Vagina (tissue), 2 donors: ENCODE data around the gene TIMM29. TPM values are rescaled to one million over a fixed set of nuclear protein-coding genes. Genes with fewer than 3 reads are reported as not detected.

ENCODE experiments used
- DNase-seq, 2 donors: peaks; one replicate each; pipeline ENCODE4 v3.0.0-alpha.2; 2017; ENCODE audit errors: extremely low spot score in 2 of 2
- H3K27ac ChIP-seq: fragments of 200-600 bp; sonication (generic); one replicate; pipeline ENCODE4 v1.5.1; 2019
- H3K27me3 ChIP-seq: fragments of 200-600 bp; sonication (generic); one replicate; pipeline ENCODE4 v1.5.1; 2019
- H3K36me3 ChIP-seq, 2 donors: fragments of 200-600 bp; sonication (generic); one replicate each; pipeline ENCODE4 v1.5.1; 2017 to 2019
- H3K4me1 ChIP-seq: fragments of 200-600 bp; sonication (generic); one replicate; pipeline ENCODE4 v1.5.1; 2019
- H3K4me3 ChIP-seq, 2 donors: fragments of 200-600 bp; sonication (generic); 1 replicate in 1 of 2; 2 replicates in 1 of 2; pipeline ENCODE4 v1.5.1; 2016 to 2019
- H3K9me3 ChIP-seq: fragments of 200-600 bp; sonication (generic); one replicate; pipeline ENCODE4 v1.5.1; 2019
- POLR2A ChIP-seq, 2 donors: fragments of 450-650 bp; IDR thresholded peaks; one replicate each; pipeline ENCODE4 v1.6.1; 2017; ENCODE audit warnings: antibody characterized with exemption in 2 of 2, mild to moderate bottlenecking in 2 of 2, moderate library complexity in 2 of 2
- POLR2AphosphoS5 ChIP-seq, 2 donors: sonication (generic); formaldehyde crosslinking; IDR thresholded peaks; one replicate each; pipeline ENCODE4 v1.9.0; 2017; ENCODE audit warnings: antibody characterized with exemption in 2 of 2, mild to moderate bottlenecking in 2 of 2, low read depth in 1 of 2; ENCODE audit not compliant: insufficient read depth in 1 of 2
- intact Hi-C: fragments of 100-400 bp; cut with DNase I; formaldehyde crosslinking; loops from one replicate; pipeline ENCODE4 v1.15.1; 2023
- total RNA-seq: library from RNA; depleted of rRNA; stranded (reverse); fragments of >200 nt; gene quantifications from one replicate; pipeline ENCODE4 v1.2.3, GENCODE V29; 2016
- TF ChIP-seq, protein P1 (sequence below), 3 experiments: fragments of 450-650 bp in 2 of 3; fragments of 200-600 bp in 1 of 3; sonication (generic) in 1 of 3; IDR thresholded peaks; one replicate each; pipeline ENCODE4 v1.5.1; 2017 to 2019; ENCODE audit warnings: antibody characterized with exemption in 3 of 3, mild to moderate bottlenecking in 2 of 3, moderate library complexity in 2 of 3

Gene TIMM29
- total RNA-seq, 1 donor from 2014 or later: 21.9 TPM

DNA sequence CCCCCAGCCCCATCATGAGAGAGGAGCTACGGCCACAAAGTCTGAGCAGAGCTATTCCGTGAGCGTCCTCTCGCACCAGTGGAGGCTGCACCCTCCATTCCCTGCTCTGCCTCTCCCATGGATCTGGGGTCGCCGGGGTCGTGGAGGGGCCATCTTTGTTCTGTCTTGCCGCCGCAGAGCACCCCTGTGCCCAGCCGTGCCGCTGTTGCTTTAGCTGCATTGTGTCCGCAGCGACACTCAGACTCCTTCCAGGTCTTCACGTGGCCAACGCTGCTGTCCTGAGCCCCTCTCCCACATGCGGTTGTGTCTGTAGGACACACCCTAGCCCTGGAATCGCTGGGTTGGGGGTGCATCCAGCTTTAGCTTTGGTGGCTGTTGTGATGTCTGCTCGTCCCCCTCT is 16.0 kb upstream of the TIMM29 start:
- intact Hi-C loops: no loop called here
- H3K4me3 ChIP-seq: no peak overlapping the region
- no peak for DNase-seq
- no peak overlapping the region for H3K27ac ChIP-seq
- H3K36me3 ChIP-seq: peaks cover 0 to 69% of the 10 kb centered on the region in 2 donors
- H3K4me1 ChIP-seq: peaks cover 19% of the 10 kb centered on the region
- H3K9me3 ChIP-seq: no peaks in the 10 kb centered on the region
- no peaks in the 10 kb centered on the region for H3K27me3 ChIP-seq
- TF ChIP-seq, protein P1, sequence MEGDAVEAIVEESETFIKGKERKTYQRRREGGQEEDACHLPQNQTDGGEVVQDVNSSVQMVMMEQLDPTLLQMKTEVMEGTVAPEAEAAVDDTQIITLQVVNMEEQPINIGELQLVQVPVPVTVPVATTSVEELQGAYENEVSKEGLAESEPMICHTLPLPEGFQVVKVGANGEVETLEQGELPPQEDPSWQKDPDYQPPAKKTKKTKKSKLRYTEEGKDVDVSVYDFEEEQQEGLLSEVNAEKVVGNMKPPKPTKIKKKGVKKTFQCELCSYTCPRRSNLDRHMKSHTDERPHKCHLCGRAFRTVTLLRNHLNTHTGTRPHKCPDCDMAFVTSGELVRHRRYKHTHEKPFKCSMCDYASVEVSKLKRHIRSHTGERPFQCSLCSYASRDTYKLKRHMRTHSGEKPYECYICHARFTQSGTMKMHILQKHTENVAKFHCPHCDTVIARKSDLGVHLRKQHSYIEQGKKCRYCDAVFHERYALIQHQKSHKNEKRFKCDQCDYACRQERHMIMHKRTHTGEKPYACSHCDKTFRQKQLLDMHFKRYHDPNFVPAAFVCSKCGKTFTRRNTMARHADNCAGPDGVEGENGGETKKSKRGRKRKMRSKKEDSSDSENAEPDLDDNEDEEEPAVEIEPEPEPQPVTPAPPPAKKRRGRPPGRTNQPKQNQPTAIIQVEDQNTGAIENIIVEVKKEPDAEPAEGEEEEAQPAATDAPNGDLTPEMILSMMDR (IDR thresholded peaks at IDR 0.05): no peak
- TF ChIP-seq POLR2A (IDR thresholded peaks at IDR 0.05) (no peak), POLR2AphosphoS5 (IDR thresholded peaks at IDR 0.05; ENCODE audit: insufficient read depth in 1 of 2, low read depth in 1 of 2) (no peak)

DNA sequence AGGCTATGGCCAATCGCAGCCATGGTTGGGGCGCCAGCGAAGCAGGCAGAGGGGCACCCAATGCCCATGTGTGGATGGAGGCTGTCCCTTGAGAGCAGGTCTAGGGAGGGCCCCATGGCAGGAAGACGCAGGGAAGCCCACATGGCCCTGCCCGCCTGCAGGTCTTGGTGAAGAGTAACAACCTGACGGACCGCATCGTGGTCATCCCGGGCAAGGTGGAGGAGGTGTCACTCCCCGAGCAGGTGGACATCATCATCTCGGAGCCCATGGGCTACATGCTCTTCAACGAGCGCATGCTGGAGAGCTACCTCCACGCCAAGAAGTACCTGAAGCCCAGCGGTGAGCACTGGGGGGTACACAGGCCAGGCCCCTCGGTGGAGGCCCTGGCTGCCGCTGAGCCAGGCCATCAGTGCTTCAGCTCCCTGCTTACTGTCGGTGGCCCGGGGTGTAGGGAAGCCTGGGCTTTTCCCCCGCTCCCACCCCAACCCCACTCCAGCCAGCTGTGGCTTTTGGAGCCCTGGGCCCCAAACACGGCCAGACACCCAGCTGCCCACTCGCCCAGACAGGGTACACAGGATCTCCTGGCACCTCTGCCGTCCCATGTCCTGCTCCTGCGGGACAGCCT is 14.8 kb upstream of the TIMM29 start:
- Histone ChIP-seq H3K36me3 (peaks cover 0 to 63% of the 10 kb centered on the region in 2 donors), H3K9me3 (no peaks in the 10 kb centered on the region), H3K27me3 (no peaks in the 10 kb centered on the region), H3K4me3 (no peak overlapping the region), H3K4me1 (peaks cover 19% of the 10 kb centered on the region), H3K27ac (no peak overlapping the region)
- TF ChIP-seq POLR2AphosphoS5 (IDR thresholded peaks at IDR 0.05; ENCODE audit: insufficient read depth in 1 of 2, low read depth in 1 of 2): no peak
- TF ChIP-seq POLR2A (IDR thresholded peaks at IDR 0.05): no peak
- TF ChIP-seq, protein P1 (IDR thresholded peaks at IDR 0.05): no peak
- DNase-seq: no peak
- intact Hi-C loops: no loop called here

DNA sequence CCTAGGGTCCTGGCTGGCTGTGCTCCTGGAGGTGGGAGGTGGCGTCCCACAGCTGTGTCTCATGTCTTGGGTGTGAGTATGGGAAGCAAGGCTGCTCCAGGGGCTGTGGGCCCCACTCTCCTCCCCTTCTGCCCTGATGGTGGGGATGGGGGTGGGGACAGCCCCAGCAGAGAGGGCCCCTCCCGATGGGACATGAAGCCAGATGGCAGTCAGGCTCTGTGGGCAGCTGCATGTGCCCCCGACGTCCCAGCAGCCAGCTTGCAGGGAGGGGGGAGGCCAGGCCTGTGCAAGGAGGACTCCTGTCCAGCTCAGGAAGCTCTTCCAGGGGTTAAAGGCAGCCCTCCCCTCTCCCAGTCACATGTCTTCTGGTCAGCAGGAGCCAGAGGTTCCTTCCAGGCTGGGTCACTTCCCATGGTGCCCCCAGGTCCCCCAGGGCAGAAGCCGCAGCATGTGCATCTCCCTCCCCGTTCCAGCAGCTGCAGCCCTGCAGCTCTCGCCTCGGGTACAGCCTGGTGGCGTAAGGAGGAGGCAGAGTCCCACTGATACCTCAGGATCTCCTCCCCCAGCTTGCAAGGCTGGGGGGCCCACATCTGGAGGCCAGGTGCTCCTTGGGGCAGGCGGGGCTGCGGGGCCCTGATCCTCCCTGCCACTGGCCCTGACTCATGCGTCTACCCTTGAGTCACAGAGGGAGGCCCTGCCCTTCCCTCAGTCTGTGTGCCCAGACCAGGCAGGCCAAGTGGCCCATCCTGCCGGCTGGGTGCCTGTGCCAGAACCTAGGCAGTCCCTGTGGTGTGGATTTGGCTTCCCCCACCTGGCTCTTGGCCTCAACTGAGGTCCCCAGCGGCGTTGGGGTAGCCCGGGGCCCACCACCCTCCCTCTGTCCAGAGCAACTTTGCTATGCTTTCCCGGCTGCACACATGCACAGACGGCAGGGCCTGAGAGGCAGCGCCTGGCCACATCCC is 13.2 kb upstream of the TIMM29 start:
- peak in 1 of 2 donors; percentile 67 for TF ChIP-seq POLR2AphosphoS5 (IDR thresholded peaks at IDR 0.05; ENCODE audit: insufficient read depth in 1 of 2, low read depth in 1 of 2)
- TF ChIP-seq POLR2A (IDR thresholded peaks at IDR 0.05): no peak
- TF ChIP-seq, protein P1 (IDR thresholded peaks at IDR 0.05): no peak
- intact Hi-C loops: no loop called here
- peak overlapping the region; percentile 72 for H3K27ac ChIP-seq
- no peaks in the 10 kb centered on the region for H3K9me3 ChIP-seq
- no peak overlapping the region for H3K4me3 ChIP-seq
- peaks cover 4 to 66% of the 10 kb centered on the region in 2 donors for H3K36me3 ChIP-seq
- no peaks in the 10 kb centered on the region for H3K27me3 ChIP-seq
- no peak for DNase-seq
- peaks cover 19% of the 10 kb centered on the region for H3K4me1 ChIP-seq

DNA sequence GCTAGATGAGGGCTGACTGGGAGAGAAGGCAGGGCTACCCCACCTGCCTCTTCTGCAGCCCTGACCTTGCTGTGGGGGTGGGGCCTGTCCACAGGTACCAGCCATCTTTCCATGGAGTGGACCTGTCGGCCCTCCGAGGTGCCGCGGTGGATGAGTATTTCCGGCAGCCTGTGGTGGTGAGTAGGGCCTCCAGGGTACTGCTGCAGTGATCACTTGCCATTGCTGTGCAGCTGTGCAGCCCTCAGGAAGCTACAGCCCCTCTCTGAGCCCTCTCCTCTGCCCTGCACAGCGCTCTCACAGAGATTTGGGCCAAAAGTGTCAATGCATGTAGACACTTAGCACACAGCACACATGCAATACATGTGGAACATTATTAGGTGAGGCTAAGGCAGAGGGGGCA is 12.0 kb upstream of the TIMM29 start:
- TF ChIP-seq POLR2AphosphoS5 (IDR thresholded peaks at IDR 0.05; ENCODE audit: insufficient read depth in 1 of 2, low read depth in 1 of 2) (no peak), POLR2A (IDR thresholded peaks at IDR 0.05) (no peak)
- TF ChIP-seq, protein P1 (IDR thresholded peaks at IDR 0.05): no peak
- Histone ChIP-seq H3K9me3 (no peaks in the 10 kb centered on the region), H3K27ac (peak overlapping the region; percentile 72), H3K4me3 (no peak overlapping the region), H3K4me1 (peaks cover 19% of the 10 kb centered on the region), H3K36me3 (peaks cover 4 to 67% of the 10 kb centered on the region in 2 donors), H3K27me3 (no peaks in the 10 kb centered on the region)
- DNase-seq: no peak
- intact Hi-C loops: no loop called here
